ENCODE data around the gene ARVCF. TPM values are rescaled to one million over a fixed set of nuclear protein-coding genes. Genes with fewer than 3 reads are reported as not detected.

ARVCF gene
- total and polyA plus RNA-seq, 2 donors (not counting 3 experiments of a cell fraction or from before 2014, with no cell fraction given) = 81.3 to 105 TPM

DNA sequence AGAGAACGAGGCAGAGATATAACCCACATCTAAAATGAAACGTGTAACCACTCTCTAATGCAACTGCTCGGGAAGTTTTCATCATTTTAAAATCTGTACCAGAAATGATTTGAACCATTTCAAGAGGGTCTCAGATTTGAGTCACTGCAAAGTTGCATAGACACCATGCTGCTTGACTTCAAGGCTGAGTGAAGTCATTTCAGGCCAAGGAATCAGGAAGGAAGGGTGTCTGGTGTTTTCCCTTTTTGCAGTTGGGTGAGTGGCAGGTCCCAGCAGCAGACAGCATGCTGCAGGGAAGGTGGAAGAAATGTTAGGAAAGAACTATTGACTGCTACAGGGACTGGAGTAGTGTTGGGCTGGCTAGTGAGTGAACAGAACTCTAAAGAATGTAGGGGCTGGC, 20.8 kb upstream of the ARVCF start:
- Histone ChIP-seq H3K27ac (ENCODE audit: insufficient read depth, low read depth, low read length) (no peak overlapping the region), H3K4me3 (replicated peaks in 1 of 3; ENCODE audit: insufficient read depth in 1 of 3, low read depth in 1 of 3, low read length in 3 of 3) (no peak overlapping the region), H3K36me3 (ENCODE audit: control insufficient read depth in 2 of 2, extremely low read depth in 1 of 2, insufficient read depth in 2 of 2, low read length in 2 of 2) (peaks cover 0 to 12% of the 10 kb centered on the region in 2 experiments), H4K20me1 (replicated peaks; ENCODE audit: control insufficient read depth, extremely low read depth, insufficient read depth, low read length) (no peaks in the 10 kb centered on the region), H3K9me1 (replicated peaks; ENCODE audit: control insufficient read depth, extremely low read depth, insufficient read depth, low read length) (no peaks in the 10 kb centered on the region), H3K9me3 (replicated peaks; ENCODE audit: control insufficient read depth, insufficient read depth, low read length) (no peaks in the 10 kb centered on the region), H3K79me2 (ENCODE audit: control insufficient read depth, insufficient read depth, low read length) (no peaks in the 10 kb centered on the region), H3K4me2 (ENCODE audit: insufficient read depth, low read length) (no peak overlapping the region), H3K27me3 (ENCODE audit: control insufficient read depth in 2 of 2, insufficient read depth in 2 of 2, low read length in 2 of 2) (no peaks in the 10 kb centered on the region), H3K9ac (replicated peaks; ENCODE audit: extremely low read depth, insufficient read depth, low read length) (no peak overlapping the region), H3K4me1 (ENCODE audit: control insufficient read depth, extremely low read depth, insufficient read depth, low read length) (no peaks in the 10 kb centered on the region), H2AFZ (ENCODE audit: low read depth, low read length) (no peak overlapping the region)
- FAIRE-seq = no peak
- dilution Hi-C loops (cut with MboI; ENCODE audit: extremely low pct_ligation_motif_present, low sequenced_read_pairs) = no loop called here
- intact Hi-C loops (cut with micrococcal nuclease) = no loop called here
- TF ChIP-seq, protein P1, sequence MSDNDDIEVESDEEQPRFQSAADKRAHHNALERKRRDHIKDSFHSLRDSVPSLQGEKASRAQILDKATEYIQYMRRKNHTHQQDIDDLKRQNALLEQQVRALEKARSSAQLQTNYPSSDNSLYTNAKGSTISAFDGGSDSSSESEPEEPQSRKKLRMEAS (IDR thresholded peaks at IDR 0.05; ENCODE audit: insufficient read depth, insufficient read length) = no peak
- TF ChIP-seq GATA2 (IDR thresholded peaks at IDR 0.05; ENCODE audit: insufficient read depth, insufficient read length, low read depth, low read length) = no peak
- no peak for TF ChIP-seq JUN (IDR thresholded peaks at IDR 0.05; ENCODE audit: borderline replicate concordance, insufficient read depth, insufficient read length, low read depth)
- TF ChIP-seq EZH2 (IDR thresholded peaks at IDR 0.05; ENCODE audit: borderline replicate concordance, low read depth, low read length, severe bottlenecking) = no peak
- TF ChIP-seq, protein P2, sequence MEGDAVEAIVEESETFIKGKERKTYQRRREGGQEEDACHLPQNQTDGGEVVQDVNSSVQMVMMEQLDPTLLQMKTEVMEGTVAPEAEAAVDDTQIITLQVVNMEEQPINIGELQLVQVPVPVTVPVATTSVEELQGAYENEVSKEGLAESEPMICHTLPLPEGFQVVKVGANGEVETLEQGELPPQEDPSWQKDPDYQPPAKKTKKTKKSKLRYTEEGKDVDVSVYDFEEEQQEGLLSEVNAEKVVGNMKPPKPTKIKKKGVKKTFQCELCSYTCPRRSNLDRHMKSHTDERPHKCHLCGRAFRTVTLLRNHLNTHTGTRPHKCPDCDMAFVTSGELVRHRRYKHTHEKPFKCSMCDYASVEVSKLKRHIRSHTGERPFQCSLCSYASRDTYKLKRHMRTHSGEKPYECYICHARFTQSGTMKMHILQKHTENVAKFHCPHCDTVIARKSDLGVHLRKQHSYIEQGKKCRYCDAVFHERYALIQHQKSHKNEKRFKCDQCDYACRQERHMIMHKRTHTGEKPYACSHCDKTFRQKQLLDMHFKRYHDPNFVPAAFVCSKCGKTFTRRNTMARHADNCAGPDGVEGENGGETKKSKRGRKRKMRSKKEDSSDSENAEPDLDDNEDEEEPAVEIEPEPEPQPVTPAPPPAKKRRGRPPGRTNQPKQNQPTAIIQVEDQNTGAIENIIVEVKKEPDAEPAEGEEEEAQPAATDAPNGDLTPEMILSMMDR (IDR thresholded peaks at IDR 0.05; ENCODE audit: extremely low read depth in 1 of 2, insufficient read depth in 1 of 2, low read depth in 1 of 2, low read length in 2 of 2) = no peak
- no TSS peak for BruUV-seq (replicated peaks)
- POLR2A ChIA-PET = no interaction called here
- CTCF ChIA-PET = interaction anchor here (0.9 kb wide), 1 partner anchor 19 kb away, joined by 3 read pairs; no protein-coding TSS in a partner anchor
- DNase-seq (ENCODE audit: low read depth, low spot score) = no peak

Measured in endothelial cell of umbilical vein (primary cell).